ENCODE data around the gene LRRIQ4. TPM values are rescaled to one million over a fixed set of nuclear protein-coding genes. Genes with fewer than 3 reads are reported as not detected.

The LRRIQ4 gene
- total RNA-seq, 1 donor from 2014 or later, result not detected

DNA sequence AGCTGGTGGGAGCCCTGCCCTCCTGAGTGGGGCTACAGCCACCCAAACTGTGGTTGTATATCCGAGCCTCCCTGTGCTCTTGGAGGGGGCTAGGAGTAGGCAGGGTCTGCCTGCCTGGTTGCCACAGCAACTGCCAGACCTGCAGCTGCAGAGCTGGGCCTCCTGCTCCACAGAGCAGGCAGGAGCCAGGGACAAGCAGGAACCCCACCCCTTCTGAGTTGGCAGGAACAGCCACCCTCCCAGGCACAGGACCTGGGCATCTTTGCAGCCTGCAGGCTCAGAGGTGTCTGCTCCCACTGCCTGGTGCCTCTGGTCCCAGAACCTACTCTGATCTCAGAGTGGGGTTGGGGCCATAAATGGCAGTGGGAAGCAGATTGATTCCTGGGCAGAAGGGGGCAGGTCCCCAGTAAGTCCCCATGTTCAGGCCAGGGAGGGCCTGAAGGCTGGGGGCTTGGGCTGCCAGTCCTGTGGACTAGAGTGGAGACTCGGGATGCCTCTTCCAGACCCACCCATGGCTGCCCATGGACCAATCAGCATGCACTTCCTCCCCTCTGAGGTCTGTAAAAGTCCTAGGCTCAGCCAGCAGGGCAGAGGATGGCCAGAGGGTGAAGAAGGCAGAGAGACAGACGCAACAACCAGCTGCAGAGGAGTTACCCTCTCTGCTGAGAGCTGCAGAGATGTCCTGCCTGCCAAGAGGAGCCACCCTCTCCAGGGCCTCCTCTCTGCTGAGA lies 67.3 kb downstream of the LRRIQ4 start:
- TF ChIP-seq, protein P1, sequence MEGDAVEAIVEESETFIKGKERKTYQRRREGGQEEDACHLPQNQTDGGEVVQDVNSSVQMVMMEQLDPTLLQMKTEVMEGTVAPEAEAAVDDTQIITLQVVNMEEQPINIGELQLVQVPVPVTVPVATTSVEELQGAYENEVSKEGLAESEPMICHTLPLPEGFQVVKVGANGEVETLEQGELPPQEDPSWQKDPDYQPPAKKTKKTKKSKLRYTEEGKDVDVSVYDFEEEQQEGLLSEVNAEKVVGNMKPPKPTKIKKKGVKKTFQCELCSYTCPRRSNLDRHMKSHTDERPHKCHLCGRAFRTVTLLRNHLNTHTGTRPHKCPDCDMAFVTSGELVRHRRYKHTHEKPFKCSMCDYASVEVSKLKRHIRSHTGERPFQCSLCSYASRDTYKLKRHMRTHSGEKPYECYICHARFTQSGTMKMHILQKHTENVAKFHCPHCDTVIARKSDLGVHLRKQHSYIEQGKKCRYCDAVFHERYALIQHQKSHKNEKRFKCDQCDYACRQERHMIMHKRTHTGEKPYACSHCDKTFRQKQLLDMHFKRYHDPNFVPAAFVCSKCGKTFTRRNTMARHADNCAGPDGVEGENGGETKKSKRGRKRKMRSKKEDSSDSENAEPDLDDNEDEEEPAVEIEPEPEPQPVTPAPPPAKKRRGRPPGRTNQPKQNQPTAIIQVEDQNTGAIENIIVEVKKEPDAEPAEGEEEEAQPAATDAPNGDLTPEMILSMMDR (conservative IDR thresholded peaks at IDR 0.05), result no peak
- H3K36me3 Mint-ChIP-seq, result no peaks in the 10 kb centered on the region
- H3K27me3 Mint-ChIP-seq, result no peaks in the 10 kb centered on the region
- no peak overlapping the region for H3K4me3 Mint-ChIP-seq
- no peaks in the 10 kb centered on the region for H3K4me1 Mint-ChIP-seq (ENCODE audit: unreplicated experiment)
- H3K9me3 Mint-ChIP-seq, result no peaks in the 10 kb centered on the region
- H3K27ac Mint-ChIP-seq, result no peak overlapping the region
- no peak for DNase-seq (ENCODE audit: extremely low spot score, unreplicated experiment)

DNA sequence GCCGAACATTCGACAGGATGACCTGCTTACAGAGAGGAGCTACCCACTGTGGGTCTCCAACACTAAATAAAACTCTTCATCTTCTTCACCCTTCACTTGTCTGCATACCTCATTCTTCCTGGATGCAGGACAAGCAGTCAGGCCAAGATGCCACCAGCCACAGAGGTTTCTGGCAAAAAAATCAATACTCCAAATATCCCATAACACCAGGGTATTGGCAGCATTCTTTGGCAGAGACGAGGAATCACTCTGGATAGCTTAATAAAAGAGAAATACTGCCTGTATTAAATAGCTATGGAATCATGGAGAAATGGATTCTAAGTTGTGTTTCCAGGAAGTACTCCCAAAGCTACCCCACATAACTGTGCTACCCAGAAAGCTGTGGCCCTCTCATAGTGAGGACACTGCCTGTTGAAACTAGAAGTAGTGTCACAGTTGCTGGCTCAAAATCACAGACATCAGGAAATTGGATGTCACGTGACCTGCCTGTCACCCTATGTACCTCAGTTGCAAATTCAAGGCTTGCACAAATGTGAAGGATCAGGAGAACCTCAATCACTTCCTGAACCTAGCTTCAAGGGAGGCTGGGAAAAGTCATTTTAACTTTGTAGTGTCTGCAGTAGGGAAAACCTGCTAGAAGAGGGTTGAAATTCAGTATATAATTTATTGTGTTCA lies 68.0 kb downstream of the LRRIQ4 start:
- H3K4me1 Mint-ChIP-seq (ENCODE audit: unreplicated experiment), result no peaks in the 10 kb centered on the region
- H3K9me3 Mint-ChIP-seq, result no peaks in the 10 kb centered on the region
- no peaks in the 10 kb centered on the region for H3K27me3 Mint-ChIP-seq
- TF ChIP-seq, protein P1 (conservative IDR thresholded peaks at IDR 0.05), result no peak
- H3K36me3 Mint-ChIP-seq, result no peaks in the 10 kb centered on the region
- no peak overlapping the region for H3K4me3 Mint-ChIP-seq
- H3K27ac Mint-ChIP-seq, result no peak overlapping the region
- no peak for DNase-seq (ENCODE audit: extremely low spot score, unreplicated experiment)

DNA sequence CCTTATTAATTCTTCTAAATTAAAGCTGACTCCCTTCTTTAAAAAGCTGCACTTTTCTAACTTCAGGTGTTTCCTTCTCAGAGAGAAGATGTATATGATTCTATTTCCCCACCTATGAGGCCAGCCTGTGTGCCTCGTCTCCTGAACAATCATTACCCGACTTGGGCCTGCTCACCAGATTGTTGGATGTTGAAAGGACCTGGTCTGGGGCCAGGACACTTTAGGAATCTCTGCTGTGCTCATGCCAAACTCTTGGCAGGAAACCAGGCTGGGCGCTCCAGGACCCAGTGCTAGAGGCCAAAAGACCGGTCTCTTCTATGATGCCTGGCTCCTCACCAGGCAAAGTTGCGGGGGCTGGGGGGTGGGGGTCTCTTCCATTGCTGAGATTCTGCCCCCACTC lies 74.0 kb downstream of the LRRIQ4 start:
- DNase-seq (ENCODE audit: extremely low spot score, unreplicated experiment), result no peak
- H3K4me3 Mint-ChIP-seq, result no peak overlapping the region
- no peaks in the 10 kb centered on the region for H3K27me3 Mint-ChIP-seq
- no peaks in the 10 kb centered on the region for H3K36me3 Mint-ChIP-seq
- no peaks in the 10 kb centered on the region for H3K9me3 Mint-ChIP-seq
- H3K27ac Mint-ChIP-seq, result no peak overlapping the region
- TF ChIP-seq, protein P1 (conservative IDR thresholded peaks at IDR 0.05), result no peak
- no peaks in the 10 kb centered on the region for H3K4me1 Mint-ChIP-seq (ENCODE audit: unreplicated experiment)

Other genes with a start within 250 kb of the LRRIQ4 start
- gene MECOM, start 149.2 kb upstream of the LRRIQ4 start, total RNA-seq (ENCODE audit: low replicate concordance), result 21.1 and 51.1 TPM in 2 replicates
- gene TERC, start 47.8 kb upstream of the LRRIQ4 start, total RNA-seq (ENCODE audit: low replicate concordance), result 2.3 and 11.7 TPM in 2 replicates
- 1.8 and 2.1 TPM in 2 replicates for gene ACTRT3, start 43.3 kb upstream of the LRRIQ4 start, total RNA-seq (ENCODE audit: low replicate concordance)
- gene MYNN, start 39.5 kb upstream of the LRRIQ4 start, total RNA-seq (ENCODE audit: low replicate concordance), result 15.7 and 18.2 TPM in 2 replicates
- gene LRRC34, start within 50 bp of the LRRIQ4 start, total RNA-seq (ENCODE audit: low replicate concordance), result 2.7 and 4.0 TPM in 2 replicates
- gene LRRC31, start 57.1 kb downstream of the LRRIQ4 start, total RNA-seq (ENCODE audit: low replicate concordance), result 1.4 and 1.7 TPM in 2 replicates
- gene SAMD7, start 98.7 kb downstream of the LRRIQ4 start, total RNA-seq (ENCODE audit: low replicate concordance), result not detected in 2 replicates
- gene SEC62, start 153.9 kb downstream of the LRRIQ4 start, total RNA-seq (ENCODE audit: low replicate concordance), result 85.9 and 101 TPM in 2 replicates
- 7.3 and 13.1 TPM in 2 replicates for gene GPR160, start 225.1 kb downstream of the LRRIQ4 start, total RNA-seq (ENCODE audit: low replicate concordance)